HG02759 (cell line): Measurements from ENCODE around the gene ZNF740.

Source experiments
- ATAC-seq: cut with Tn5 transposase; IDR thresholded peaks from one replicate; pipeline ENCODE4 v1.9.1; 2021; ENCODE audit warnings: mild to moderate bottlenecking, moderate library complexity; ENCODE audit not compliant: unreplicated experiment

ZNF740 gene

GRCh38 chr12:53241623-53242412, 61.3 kb downstream of the ZNF740 start:
- no peak for ATAC-seq

DNA sequence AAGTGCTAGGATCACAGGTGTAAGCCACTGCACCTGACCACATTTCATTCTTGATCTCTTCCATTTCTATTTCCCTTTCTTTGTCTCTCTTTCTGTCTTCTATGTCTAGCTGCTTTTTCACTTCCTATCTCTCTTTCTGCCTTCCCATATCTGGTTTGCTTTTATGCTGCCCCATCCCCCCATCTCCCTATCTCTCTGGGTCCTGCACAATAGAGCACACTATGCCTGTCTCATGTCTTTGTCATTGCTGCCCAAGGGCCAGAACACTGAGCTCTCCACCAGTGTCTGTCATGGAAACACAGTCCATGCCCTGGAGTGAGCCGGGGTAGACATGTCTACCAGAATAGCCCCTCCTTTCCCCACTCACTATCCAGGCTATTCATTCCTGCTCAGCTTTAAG, 63.8 kb downstream of the ZNF740 start:
- ATAC-seq = no peak
